ENCODE data around the gene GTF2A2. TPM values are rescaled to one million over a fixed set of nuclear protein-coding genes. Genes with fewer than 3 reads are reported as not detected.

GTF2A2 gene
- polyA plus RNA-seq, 1 donor: 85.0 TPM

DNA sequence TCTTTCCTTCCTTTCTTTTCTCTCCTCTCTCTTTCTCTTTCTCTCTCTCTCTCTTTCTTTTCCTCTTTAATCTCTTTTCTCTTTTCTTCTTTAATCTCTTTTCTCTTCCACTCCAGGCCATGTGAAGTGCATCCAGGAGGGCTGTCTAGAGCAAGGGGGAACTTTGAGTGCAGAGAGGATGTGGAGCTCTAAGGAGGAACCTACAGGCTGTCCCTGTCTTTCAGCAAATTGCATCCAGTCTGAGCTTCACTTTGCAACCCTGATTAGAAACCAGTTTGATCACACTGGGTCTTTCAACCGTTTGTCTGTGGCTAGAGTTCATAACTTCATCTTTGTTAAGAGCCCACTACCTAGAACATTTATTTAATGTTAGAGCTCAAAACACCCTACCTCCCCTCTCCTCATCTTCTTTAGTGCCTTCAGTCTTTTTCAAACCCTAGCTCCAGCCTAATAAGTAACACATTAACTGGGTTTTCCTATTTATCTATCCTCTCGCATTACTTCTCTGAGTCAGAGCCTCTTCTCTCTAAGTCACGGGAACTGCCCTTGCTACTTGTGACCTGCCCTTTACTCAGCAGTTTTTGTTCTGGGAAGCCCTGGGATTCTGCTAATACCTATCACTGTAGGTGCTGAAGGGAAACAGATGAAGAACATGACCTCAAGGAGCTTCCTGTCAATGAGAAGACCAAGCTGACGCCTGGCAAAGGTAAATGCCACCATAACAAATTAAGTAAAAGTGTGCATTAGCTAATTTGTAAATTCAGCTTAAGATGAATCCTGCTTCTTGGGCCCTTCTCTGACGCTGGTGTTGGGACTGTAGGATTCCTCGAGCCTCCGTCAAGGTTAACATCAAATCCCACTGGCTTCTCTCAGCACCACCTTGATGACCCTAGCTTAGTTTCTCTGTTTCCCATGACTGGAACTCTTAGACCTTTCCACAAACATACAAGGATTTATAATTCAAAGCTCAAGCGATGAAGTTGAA, 45.7 kb downstream of the GTF2A2 start, which contains the start of gene GCNT3:
TSS of gene GCNT3 (plus strand) at position 508 of the 985 bp plus-strand sequence. CDS start 6,456 bp downstream, outside the sequence.
- peak; percentile 86 to 95 for DNase-seq
- Histone ChIP-seq H3K27me3 (ENCODE audit: control insufficient read depth, insufficient read depth, low read length) (no peaks in the 10 kb centered on the region), H3K4me1 (ENCODE audit: control insufficient read depth, insufficient read depth, low read length) (peaks cover 31% of the 10 kb centered on the region), H3K27ac (ENCODE audit: low read length) (peak within 1 kb of the TSS; percentile 97), H3K9me3 (ENCODE audit: control insufficient read depth, low read depth, low read length) (peaks cover 14% of the 10 kb centered on the region), H3K4me3 (ENCODE audit: low read length) (no peak within 1 kb of the TSS), H3K36me3 (ENCODE audit: control insufficient read depth, insufficient read depth, low read length) (no peaks in the 10 kb centered on the region)
- 0% methylated on average over 2 of the region's 8 CpGs for WGBS (ENCODE audit: insufficient coverage, low lambda C conversion rate)

GRCh38 chr15:59609730-59610712, 47.3 kb downstream of the GTF2A2 start:
- no peaks in the 10 kb centered on the region for H3K36me3 ChIP-seq (ENCODE audit: control insufficient read depth, insufficient read depth, low read length)
- no peaks in the 10 kb centered on the region for H3K27me3 ChIP-seq (ENCODE audit: control insufficient read depth, insufficient read depth, low read length)
- H3K4me3 ChIP-seq (ENCODE audit: low read length): no peak overlapping the region
- peak in 1 of 2 donors; percentile 53 for DNase-seq
- peaks cover 14% of the 10 kb centered on the region for H3K9me3 ChIP-seq (ENCODE audit: control insufficient read depth, low read depth, low read length)
- WGBS (ENCODE audit: insufficient coverage, low lambda C conversion rate): 100% methylated on average over 1 of the region's 7 CpGs
- no peak overlapping the region for H3K27ac ChIP-seq (ENCODE audit: low read length)
- H3K4me1 ChIP-seq (ENCODE audit: control insufficient read depth, insufficient read depth, low read length): peaks cover 22% of the 10 kb centered on the region

- H3K36me3 ChIP-seq (ENCODE audit: control insufficient read depth, insufficient read depth, low read length): no peaks in the 10 kb centered on the region
- DNase-seq: no peak
- no peak overlapping the region for H3K27ac ChIP-seq (ENCODE audit: low read length)
- peaks cover 26% of the 10 kb centered on the region for H3K9me3 ChIP-seq (ENCODE audit: control insufficient read depth, low read depth, low read length)
- H3K4me1 ChIP-seq (ENCODE audit: control insufficient read depth, insufficient read depth, low read length): no peaks in the 10 kb centered on the region
- no peak overlapping the region for H3K4me3 ChIP-seq (ENCODE audit: low read length)
- H3K27me3 ChIP-seq (ENCODE audit: control insufficient read depth, insufficient read depth, low read length): no peaks in the 10 kb centered on the region
- 100% methylated on average over 1 of the region's 5 CpGs for WGBS (ENCODE audit: insufficient coverage, low lambda C conversion rate)
Observed at GRCh38 chr15:59605994-59606393, 51.3 kb downstream of the GTF2A2 start.

- DNase-seq: peak in 1 of 2 donors; percentile 51
- Histone ChIP-seq H3K36me3 (ENCODE audit: control insufficient read depth, insufficient read depth, low read length) (no peaks in the 10 kb centered on the region), H3K4me1 (ENCODE audit: control insufficient read depth, insufficient read depth, low read length) (peaks cover 28% of the 10 kb centered on the region), H3K4me3 (ENCODE audit: low read length) (no peak overlapping the region), H3K27me3 (ENCODE audit: control insufficient read depth, insufficient read depth, low read length) (no peaks in the 10 kb centered on the region), H3K27ac (ENCODE audit: low read length) (peak overlapping the region; percentile 4), H3K9me3 (ENCODE audit: control insufficient read depth, low read depth, low read length) (peaks cover 7% of the 10 kb centered on the region)
- WGBS (ENCODE audit: insufficient coverage, low lambda C conversion rate): 20% methylated on average over 1 of the region's 2 CpGs
Observed at GRCh38 chr15:59598461-59598860, 58.9 kb downstream of the GTF2A2 start.

- peaks cover 28% of the 10 kb centered on the region for H3K4me1 ChIP-seq (ENCODE audit: control insufficient read depth, insufficient read depth, low read length)
- DNase-seq: no peak
- peak overlapping the region; percentile 96 for H3K27ac ChIP-seq (ENCODE audit: low read length)
- H3K4me3 ChIP-seq (ENCODE audit: low read length): no peak overlapping the region
- H3K9me3 ChIP-seq (ENCODE audit: control insufficient read depth, low read depth, low read length): peaks cover 7% of the 10 kb centered on the region
- no peaks in the 10 kb centered on the region for H3K36me3 ChIP-seq (ENCODE audit: control insufficient read depth, insufficient read depth, low read length)
- H3K27me3 ChIP-seq (ENCODE audit: control insufficient read depth, insufficient read depth, low read length): no peaks in the 10 kb centered on the region
Observed at GRCh38 chr15:59596640-59597039, 60.7 kb downstream of the GTF2A2 start.

- Histone ChIP-seq H3K36me3 (ENCODE audit: control insufficient read depth, insufficient read depth, low read length) (no peaks in the 10 kb centered on the region), H3K27ac (ENCODE audit: low read length) (peak overlapping the region; percentile 96), H3K4me1 (ENCODE audit: control insufficient read depth, insufficient read depth, low read length) (peaks cover 35% of the 10 kb centered on the region), H3K27me3 (ENCODE audit: control insufficient read depth, insufficient read depth, low read length) (no peaks in the 10 kb centered on the region), H3K9me3 (ENCODE audit: control insufficient read depth, low read depth, low read length) (no peaks in the 10 kb centered on the region), H3K4me3 (ENCODE audit: low read length) (no peak overlapping the region)
- DNase-seq: peak; percentile 88 to 95
- WGBS (ENCODE audit: insufficient coverage, low lambda C conversion rate): no CpG with 5 or more reads among the region's 7 CpGs
Observed at GRCh38 chr15:59595434-59595915, 61.8 kb downstream of the GTF2A2 start.

- Histone ChIP-seq H3K27ac (ENCODE audit: low read length) (peak overlapping the region; percentile 96), H3K27me3 (ENCODE audit: control insufficient read depth, insufficient read depth, low read length) (no peaks in the 10 kb centered on the region), H3K4me1 (ENCODE audit: control insufficient read depth, insufficient read depth, low read length) (peaks cover 35% of the 10 kb centered on the region)
Observed at GRCh38 chr15:59594991-59595390, 62.3 kb downstream of the GTF2A2 start.

DNA sequence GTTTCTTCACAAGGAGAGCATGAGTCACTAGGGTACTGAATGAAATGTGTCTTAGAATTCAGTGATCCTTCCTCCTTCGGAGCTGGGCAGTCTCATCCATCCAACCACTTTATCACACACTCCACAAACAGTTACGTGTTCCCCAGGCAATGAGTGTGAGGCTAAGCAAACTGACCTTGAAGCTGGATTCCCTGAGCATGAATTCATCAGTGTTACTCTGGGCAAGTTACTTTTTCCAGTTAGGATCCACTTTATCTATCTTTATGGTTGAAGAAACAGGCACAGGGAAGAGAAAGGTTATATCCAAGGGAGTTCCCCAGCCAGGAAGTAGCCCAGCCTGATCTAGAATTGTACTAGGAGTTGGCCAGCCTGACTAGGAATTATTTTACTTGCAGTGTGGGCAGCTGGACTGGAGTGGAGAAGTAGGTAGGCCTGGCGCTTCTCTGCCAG, 62.8 kb downstream of the GTF2A2 start:
- Histone ChIP-seq H3K4me3 (ENCODE audit: low read length) (no peak overlapping the region), H3K27me3 (ENCODE audit: control insufficient read depth, insufficient read depth, low read length) (no peaks in the 10 kb centered on the region), H3K9me3 (ENCODE audit: control insufficient read depth, low read depth, low read length) (no peaks in the 10 kb centered on the region), H3K27ac (ENCODE audit: low read length) (peak overlapping the region; percentile 96), H3K36me3 (ENCODE audit: control insufficient read depth, insufficient read depth, low read length) (no peaks in the 10 kb centered on the region), H3K4me1 (ENCODE audit: control insufficient read depth, insufficient read depth, low read length) (peaks cover 35% of the 10 kb centered on the region)
- DNase-seq: peak; percentile 89 to 95
- no CpG with 5 or more reads among the region's 3 CpGs for WGBS (ENCODE audit: insufficient coverage, low lambda C conversion rate)

More at GRCh38 chr15:59594991-59595390, 62.3 kb downstream of the GTF2A2 start:
- no peak for DNase-seq
- Histone ChIP-seq H3K9me3 (ENCODE audit: control insufficient read depth, low read depth, low read length) (no peaks in the 10 kb centered on the region), H3K4me3 (ENCODE audit: low read length) (no peak overlapping the region), H3K36me3 (ENCODE audit: control insufficient read depth, insufficient read depth, low read length) (no peaks in the 10 kb centered on the region)
- no CpG with 5 or more reads among the region's 2 CpGs for WGBS (ENCODE audit: insufficient coverage, low lambda C conversion rate)

DNA sequence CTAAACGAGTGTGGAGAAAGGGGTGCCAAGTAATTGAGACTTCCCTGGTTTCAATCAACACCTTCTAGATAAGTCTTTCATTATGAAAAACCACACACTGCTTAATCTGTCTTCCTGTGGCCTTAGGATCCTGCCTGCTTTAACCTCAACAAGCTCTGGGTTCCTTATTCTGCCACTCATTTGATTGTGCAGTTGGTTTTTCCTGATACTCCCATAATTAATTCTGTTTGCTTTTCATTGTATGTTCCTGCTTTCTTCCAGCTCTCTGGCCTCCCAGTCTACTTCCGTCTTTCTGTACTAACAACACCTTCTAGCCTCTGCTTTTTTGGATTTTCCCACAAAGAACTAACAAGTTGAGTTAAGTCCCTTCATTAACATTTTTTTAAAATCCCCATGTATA, 66.0 kb downstream of the GTF2A2 start:
- peak overlapping the region; percentile 30 for H3K27ac ChIP-seq (ENCODE audit: low read length)
- no peak overlapping the region for H3K4me3 ChIP-seq (ENCODE audit: low read length)
- H3K36me3 ChIP-seq (ENCODE audit: control insufficient read depth, insufficient read depth, low read length): no peaks in the 10 kb centered on the region
- DNase-seq: no peak
- WGBS (ENCODE audit: insufficient coverage, low lambda C conversion rate): 44% methylated on average over 1 of the region's 2 CpGs
- H3K4me1 ChIP-seq (ENCODE audit: control insufficient read depth, insufficient read depth, low read length): peaks cover 37% of the 10 kb centered on the region
- no peaks in the 10 kb centered on the region for H3K9me3 ChIP-seq (ENCODE audit: control insufficient read depth, low read depth, low read length)
- H3K27me3 ChIP-seq (ENCODE audit: control insufficient read depth, insufficient read depth, low read length): no peaks in the 10 kb centered on the region

DNA sequence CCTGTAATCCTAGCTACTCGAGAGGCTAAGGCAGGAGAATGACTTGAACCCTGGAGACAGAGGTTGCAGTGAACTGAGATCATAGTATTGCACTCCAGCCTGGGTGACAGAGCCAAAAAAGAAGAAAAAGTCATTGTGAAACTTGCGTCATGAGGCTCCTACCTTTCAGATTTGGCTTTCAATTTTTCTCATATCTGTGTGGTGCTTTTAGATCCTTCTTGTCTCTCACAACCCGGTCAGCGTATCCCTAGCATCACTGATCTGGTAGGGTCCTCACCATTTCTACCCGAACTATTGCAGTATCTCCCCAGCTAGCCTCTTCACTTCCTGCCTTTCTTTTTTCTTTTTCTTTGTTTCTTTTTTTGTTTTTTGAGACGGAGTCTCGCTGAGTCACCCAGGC, 67.3 kb downstream of the GTF2A2 start:
- Histone ChIP-seq H3K9me3 (ENCODE audit: control insufficient read depth, low read depth, low read length) (no peaks in the 10 kb centered on the region), H3K27me3 (ENCODE audit: control insufficient read depth, insufficient read depth, low read length) (no peaks in the 10 kb centered on the region), H3K36me3 (ENCODE audit: control insufficient read depth, insufficient read depth, low read length) (no peaks in the 10 kb centered on the region), H3K27ac (ENCODE audit: low read length) (no peak overlapping the region), H3K4me1 (ENCODE audit: control insufficient read depth, insufficient read depth, low read length) (peaks cover 25% of the 10 kb centered on the region), H3K4me3 (ENCODE audit: low read length) (no peak overlapping the region)
- 97% methylated on average over 5 of the region's 7 CpGs for WGBS (ENCODE audit: insufficient coverage, low lambda C conversion rate)
- DNase-seq: no peak

All from large intestine (tissue), 3 donors.